ENCODE data around the gene EME2.

EME2 gene

GRCh38 chr16:1778200-1779179 is 5.9 kb downstream of the EME2 start:
- no peak for DNase-seq (ENCODE audit: low read depth in 2 of 2)

- DNase-seq (ENCODE audit: low read depth in 2 of 2): no peak
Observed at GRCh38 chr16:1779234-1779701, 6.7 kb downstream of the EME2 start.

GRCh38 chr16:1779741-1780676 is 7.4 kb downstream of the EME2 start:
- DNase-seq (ENCODE audit: low read depth in 2 of 2): no peak

DNA sequence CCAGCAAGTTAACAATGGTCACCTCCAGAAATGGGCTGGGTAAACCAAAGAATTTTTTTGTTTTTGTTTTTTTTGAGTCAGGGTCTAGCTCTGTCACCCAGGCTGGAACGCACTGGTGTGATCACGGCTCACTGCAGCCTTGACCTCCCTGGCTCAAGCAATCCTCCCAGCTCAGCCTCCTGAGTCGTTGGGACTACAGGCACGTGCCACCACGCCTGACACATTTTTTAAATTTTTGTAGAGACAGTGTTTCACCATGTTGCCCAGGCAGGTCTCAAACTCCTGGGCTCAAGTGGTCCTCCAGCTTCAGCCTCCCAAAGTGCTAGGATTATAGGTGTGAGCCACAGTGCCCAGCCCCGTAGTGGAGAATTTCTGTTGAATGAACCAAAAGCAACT is 8.1 kb downstream of the EME2 start:
- no peak for DNase-seq (ENCODE audit: low read depth in 2 of 2)

- DNase-seq (ENCODE audit: low read depth in 2 of 2): no peak
Observed at GRCh38 chr16:1781254-1781653, 8.6 kb downstream of the EME2 start.

DNA sequence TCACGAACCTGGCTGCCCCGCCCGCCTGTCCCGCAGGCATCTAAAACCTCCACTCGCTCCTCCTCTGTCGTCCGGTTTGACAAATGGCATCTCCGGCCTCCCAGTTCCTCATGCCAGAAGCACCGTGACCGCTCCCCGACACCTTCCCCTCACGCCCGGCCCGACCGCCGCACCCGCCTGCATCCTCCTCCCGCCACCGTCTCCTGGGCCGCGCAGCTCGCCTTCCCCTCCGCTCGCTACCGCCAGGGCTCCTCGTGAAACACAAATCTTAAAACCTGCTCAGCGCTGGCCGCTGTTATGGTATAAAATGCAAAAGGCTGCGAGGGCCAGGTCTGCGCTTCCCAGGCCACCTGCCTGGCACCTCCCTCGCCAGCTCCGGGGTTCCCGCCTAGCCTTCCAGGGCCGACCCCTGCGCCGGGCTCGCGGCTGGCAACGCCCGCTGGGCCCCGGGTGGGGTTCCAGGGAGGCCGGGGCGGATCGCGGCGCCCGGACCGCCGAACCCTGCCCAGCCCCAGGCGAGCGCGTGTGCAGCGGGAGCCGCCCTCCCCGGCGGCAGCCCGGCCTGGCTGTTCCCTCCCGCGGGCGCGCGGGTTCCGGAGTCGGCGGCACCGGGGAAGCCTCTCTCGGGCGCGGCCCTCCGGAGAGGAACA is 9.3 kb downstream of the EME2 start:
- peak in 1 of 2 donors; percentile 9 for DNase-seq (ENCODE audit: low read depth in 2 of 2)

DNA sequence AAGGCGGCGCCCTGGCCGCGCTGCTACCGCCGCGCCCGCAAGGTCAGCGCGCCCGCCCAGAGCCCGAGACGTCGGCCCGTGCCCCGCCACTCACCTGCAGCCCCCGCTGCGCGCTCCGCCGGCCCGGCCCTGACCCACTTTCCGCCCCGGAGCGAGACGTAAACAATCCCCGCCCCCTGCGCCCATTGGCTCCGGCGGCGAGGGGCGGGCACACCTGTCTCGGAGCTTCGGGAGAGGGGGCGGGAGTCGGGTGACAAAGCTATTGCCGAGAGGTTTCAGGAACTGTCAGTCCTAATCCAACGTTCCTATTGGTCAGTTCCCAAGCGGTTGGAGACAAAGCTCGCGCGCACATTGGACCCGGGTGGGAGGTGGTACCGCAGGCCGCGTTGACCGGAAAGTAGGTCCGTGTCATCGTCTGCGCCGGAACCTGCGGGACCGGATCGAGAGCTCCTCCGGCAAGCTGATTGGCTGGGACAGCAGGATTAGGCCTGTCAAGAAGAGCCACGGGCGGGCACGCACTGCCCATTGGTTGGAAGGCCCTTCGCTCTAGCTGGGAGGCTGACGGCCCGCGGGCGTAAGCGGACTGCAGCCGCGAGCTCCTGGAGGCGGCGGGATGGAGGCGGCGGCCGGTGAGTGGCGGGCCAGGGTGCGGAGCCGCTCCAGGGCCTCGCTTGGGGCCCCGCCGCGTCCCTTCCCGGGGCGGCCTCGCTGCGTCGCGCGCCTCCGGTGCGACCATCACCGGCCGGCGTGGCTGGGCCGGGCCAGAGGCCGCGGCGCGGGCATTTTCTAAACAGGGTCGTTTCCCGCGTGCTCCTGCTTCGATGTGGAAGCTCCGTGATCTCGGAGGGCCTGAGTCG is 10.0 kb downstream of the EME2 start, which contains the start of the genes NUBP2 and SPSB3:
Gene NUBP2, plus strand, starts transcription at position 553 of the 857 bp plus-strand sequence. Its CDS starts 61 bp downstream, at position 614.
Gene SPSB3, minus strand, starts transcription at position 164 of the 857 bp plus-strand sequence. CDS start 1,088 bp downstream, outside the sequence.
- DNase-seq (ENCODE audit: low read depth in 2 of 2): peak; percentile 99 to 100

DNA sequence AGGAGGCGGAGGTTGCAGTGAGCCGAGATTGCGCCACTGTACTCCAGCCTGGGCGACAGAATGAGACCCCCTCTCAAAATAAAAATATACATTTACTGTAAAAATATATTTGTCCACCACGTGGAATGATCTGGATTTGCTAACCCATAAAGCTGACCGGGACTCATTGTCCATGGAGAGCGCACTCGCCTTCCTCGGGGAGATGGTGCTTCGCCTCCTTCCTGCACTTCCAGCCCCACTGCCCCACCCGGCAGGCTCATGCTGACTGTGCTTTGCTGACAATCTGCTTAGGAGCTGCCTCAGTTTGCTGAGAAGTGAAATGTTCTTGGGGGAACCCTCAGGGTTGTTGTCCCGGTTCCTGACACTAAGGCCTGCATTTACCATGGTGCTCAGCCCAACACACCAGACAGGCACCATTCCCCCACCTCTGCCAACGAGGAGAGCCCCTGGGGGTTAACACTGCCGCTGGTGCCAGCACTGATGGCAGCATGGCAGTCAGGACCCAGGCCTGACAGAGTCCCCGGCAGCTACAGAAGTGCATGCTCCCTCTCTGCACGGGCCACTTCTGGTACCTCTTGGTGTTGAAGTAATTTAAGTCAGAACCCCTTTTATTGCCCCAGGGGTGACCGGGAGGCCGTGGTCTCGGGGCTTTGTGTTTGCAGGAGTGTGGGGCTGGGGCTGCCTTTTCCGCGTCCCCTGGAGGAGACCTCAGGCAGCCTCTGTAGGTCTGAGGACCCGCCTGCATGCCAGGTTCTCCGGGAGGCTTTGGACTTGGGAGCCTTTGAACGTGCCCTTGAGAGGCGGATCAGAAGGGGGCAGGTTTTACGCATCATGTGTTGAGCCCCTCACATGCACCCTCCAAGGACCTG is 12.6 kb downstream of the EME2 start:
- no peak for DNase-seq (ENCODE audit: low read depth in 2 of 2)

- DNase-seq (ENCODE audit: low read depth in 2 of 2): no peak
Observed at GRCh38 chr16:1785846-1786170, 13.2 kb downstream of the EME2 start.

- no peak for DNase-seq (ENCODE audit: low read depth in 2 of 2)
Observed at GRCh38 chr16:1786242-1787055, 13.8 kb downstream of the EME2 start.

DNA sequence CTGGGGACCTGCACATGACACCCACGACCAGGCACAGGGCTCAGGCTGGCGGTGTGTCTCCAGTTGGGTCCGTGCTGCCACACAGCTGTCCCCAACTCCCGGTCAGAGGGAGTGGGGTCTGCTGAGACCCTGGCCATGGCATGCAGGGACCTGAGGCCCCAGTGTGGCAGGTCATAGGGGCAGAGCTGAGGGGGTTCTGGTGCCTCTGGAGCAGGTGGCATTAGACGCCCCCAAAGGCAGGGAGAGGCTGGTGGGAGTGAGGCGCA is 14.4 kb downstream of the EME2 start:
- no peak for DNase-seq (ENCODE audit: low read depth in 2 of 2)

DNA sequence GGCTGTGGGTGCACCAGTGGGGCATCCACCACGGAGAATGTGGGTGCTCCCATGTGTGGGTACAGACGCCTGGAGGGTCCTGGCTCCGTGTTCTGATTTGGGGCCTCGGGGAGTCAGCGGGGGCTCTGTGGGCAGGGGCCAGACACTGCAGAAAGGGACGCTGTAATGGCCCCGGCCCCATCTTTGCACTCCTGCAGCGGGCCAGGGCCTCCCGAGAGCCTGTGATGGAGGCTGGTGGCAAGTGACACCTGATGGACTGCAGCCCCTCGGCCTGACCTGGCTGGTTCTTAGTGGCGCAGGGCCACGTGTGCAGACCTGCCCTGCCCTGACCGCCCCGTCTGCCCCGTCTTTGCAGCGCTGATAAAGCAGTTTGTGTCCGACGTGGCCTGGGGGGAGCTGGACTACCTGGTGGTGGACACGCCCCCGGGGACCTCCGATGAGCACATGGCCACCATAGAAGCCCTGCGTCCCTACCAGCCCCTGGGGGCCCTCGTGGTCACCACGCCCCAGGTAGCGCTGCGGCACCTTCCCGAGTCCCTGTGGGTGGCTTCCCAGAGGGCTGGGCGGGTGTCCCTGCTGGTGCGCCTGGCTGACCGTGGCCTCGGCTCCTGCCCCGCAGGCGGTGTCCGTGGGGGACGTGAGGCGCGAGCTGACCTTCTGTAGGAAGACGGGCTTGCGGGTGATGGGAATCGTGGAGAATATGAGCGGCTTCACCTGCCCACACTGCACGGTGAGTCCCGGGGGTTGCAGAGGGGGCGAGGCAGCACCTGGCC is 14.9 kb downstream of the EME2 start:
- DNase-seq (ENCODE audit: low read depth in 2 of 2): no peak

DNA sequence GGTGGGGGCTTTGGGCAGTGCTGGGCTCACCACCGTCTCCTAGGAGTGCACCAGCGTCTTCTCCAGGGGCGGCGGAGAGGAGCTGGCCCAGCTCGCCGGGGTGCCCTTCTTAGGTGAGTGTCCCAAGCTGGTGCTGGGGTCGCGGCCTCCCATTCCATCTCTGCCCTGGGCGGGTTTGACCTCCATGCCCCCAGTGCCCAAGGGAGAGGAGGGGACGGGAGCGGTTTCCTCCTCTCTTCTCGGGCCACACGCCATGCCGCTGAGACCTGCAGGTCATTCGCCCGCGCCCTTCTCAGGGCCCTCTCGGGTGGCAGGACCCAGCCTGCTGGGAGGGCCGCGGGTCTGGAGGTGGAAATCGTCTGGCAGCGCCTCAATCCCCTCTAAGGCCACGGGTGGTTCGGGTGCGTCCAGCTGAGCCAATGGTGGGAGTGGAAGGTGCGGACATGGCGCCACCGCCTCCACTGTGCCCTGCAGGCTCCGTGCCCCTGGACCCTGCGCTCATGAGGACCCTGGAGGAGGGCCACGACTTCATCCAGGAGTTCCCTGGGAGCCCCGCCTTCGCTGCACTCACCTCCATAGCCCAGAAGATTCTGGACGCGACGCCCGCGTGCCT is 15.6 kb downstream of the EME2 start:
- no peak for DNase-seq (ENCODE audit: low read depth in 2 of 2)

DNA sequence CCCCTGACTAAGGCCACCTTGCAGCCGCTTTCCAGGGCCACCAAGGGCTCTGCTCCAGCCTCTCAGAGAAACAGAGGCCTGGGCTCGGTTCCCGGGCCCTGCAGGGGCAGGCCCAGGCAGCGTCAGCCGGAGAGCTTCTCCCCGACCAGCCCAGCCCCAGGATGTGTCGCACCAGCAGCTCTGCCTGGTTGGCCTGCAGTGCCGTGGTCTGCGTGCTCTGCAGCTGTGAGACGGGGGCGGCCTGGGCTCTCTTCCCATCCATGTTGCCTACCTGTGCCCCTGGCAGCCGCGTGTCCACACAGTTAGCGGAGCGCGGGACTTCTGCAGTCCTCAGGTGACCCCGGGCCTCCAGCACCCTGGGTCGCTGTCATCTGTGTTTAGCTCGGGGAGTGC is 16.1 kb downstream of the EME2 start:
- DNase-seq (ENCODE audit: low read depth in 2 of 2): no peak

GRCh38 chr16:1789643-1790045 is 17.0 kb downstream of the EME2 start:
- DNase-seq (ENCODE audit: low read depth in 2 of 2): no peak

DNA sequence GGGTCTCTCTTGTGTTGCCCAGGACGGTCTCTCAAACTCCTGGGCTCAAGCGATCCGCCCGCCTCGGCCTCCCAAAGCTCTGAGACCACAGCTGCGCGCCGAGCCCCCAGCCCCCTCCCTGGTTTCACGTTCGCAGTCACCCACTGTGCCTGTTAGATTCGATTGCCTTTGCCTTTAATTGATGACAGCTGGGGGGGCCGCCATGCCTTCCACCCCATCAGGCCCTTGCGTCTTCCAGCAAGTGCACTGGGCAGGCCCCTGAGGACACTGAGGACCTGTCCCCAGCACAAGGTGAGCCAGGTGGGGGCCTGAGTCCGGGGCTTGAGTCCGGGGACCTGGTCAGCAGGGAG is 17.6 kb downstream of the EME2 start:
- no peak for DNase-seq (ENCODE audit: low read depth in 2 of 2)

GRCh38 chr16:1790611-1791255 is 18.1 kb downstream of the EME2 start:
- no peak for DNase-seq (ENCODE audit: low read depth in 2 of 2)

All from stimulated activated CD8-positive, alpha-beta memory T cell treated with anti-CD3 and anti-CD28 coated beads, Interleukin-15, amount 100 ng/mL, for 48 hours (primary cell).